Tibial nerve (tissue), 4 donors: Measurements from ENCODE around the gene MEPCE.

ENCODE experiments used
- EP300 ChIP-seq, 2 donors: sonication (generic); formaldehyde crosslinking; IDR thresholded peaks; one replicate each; pipeline ENCODE4 v1.6.1; 2017; ENCODE audit warnings: antibody characterized with exemption in 2 of 2, mild to moderate bottlenecking in 1 of 2
- TF ChIP-seq, protein P1 (sequence below), 5 experiments: fragments of 200-600 bp in 3 of 5; fragments of 450-650 bp in 2 of 5; sonication (generic) in 3 of 5; IDR thresholded peaks; one replicate each; pipeline ENCODE4 v1.5.1; 2016 to 2019; ENCODE audit warnings: antibody characterized with exemption in 5 of 5, mild to moderate bottlenecking in 3 of 5, moderate library complexity in 2 of 5

- TF ChIP-seq, protein P1, sequence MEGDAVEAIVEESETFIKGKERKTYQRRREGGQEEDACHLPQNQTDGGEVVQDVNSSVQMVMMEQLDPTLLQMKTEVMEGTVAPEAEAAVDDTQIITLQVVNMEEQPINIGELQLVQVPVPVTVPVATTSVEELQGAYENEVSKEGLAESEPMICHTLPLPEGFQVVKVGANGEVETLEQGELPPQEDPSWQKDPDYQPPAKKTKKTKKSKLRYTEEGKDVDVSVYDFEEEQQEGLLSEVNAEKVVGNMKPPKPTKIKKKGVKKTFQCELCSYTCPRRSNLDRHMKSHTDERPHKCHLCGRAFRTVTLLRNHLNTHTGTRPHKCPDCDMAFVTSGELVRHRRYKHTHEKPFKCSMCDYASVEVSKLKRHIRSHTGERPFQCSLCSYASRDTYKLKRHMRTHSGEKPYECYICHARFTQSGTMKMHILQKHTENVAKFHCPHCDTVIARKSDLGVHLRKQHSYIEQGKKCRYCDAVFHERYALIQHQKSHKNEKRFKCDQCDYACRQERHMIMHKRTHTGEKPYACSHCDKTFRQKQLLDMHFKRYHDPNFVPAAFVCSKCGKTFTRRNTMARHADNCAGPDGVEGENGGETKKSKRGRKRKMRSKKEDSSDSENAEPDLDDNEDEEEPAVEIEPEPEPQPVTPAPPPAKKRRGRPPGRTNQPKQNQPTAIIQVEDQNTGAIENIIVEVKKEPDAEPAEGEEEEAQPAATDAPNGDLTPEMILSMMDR (IDR thresholded peaks at IDR 0.05): no peak
- TF ChIP-seq EP300 (IDR thresholded peaks at IDR 0.05): no peak
These were observed 9.9 kb upstream of the MEPCE start for GRCh38 chr7:100419660-100420226.
